Tibial nerve (tissue), 4 donors: ENCODE measurements around the gene MRPL20.

Experiments
- CTCF ChIP-seq, 5 experiments: fragments of 200-600 bp in 3 of 5; fragments of 450-650 bp in 2 of 5; sonication (generic) in 3 of 5; IDR thresholded peaks; one replicate each; pipeline ENCODE4 v1.5.1; 2016 to 2019; ENCODE audit warnings: antibody characterized with exemption in 5 of 5, mild to moderate bottlenecking in 3 of 5, moderate library complexity in 2 of 5
- EP300 ChIP-seq, 2 donors: sonication (generic); formaldehyde crosslinking; IDR thresholded peaks; one replicate each; pipeline ENCODE4 v1.6.1; 2017; ENCODE audit warnings: antibody characterized with exemption in 2 of 2, mild to moderate bottlenecking in 1 of 2
- POLR2A ChIP-seq, 2 donors: fragments of 450-650 bp; IDR thresholded peaks; one replicate each; pipeline ENCODE4 v1.6.1; 2017; ENCODE audit warnings: antibody characterized with exemption in 2 of 2, mild to moderate bottlenecking in 2 of 2, moderate library complexity in 2 of 2

GRCh38 chr1:1401457-1402010, 5.6 kb downstream of the MRPL20 start:
- TF ChIP-seq CTCF (IDR thresholded peaks at IDR 0.05) (no peak), POLR2A (IDR thresholded peaks at IDR 0.05) (no peak), EP300 (IDR thresholded peaks at IDR 0.05) (no peak)
